Sigmoid colon (tissue), 7 donors: Measurements from ENCODE around the gene LIPT1. TPM values are rescaled to one million over a fixed set of nuclear protein-coding genes. Genes with fewer than 3 reads are reported as not detected.
"Not testable (repeated sequence)": the region's sequence is repeated elsewhere in the genome, so short reads cannot be mapped to it uniquely, and the experiment has no call there.

ENCODE experiments used
- DNase-seq: peaks from one replicate; pipeline ENCODE4 v3.0.0-alpha.2; 2019
- H3K27ac ChIP-seq, 4 donors: fragments of 200-600 bp; sonication (generic); one replicate each; pipeline ENCODE4 v1.5.1; 2016 to 2019; ENCODE audit warnings: mild to moderate bottlenecking in 1 of 4
- H3K27me3 ChIP-seq, 3 donors: fragments of 200-600 bp; sonication (generic); one replicate each; pipeline ENCODE4 v1.5.1; 2019; ENCODE audit warnings: mild to moderate bottlenecking in 1 of 3
- H3K36me3 ChIP-seq, 4 donors: fragments of 200-600 bp; sonication (generic); one replicate each; pipeline ENCODE4 v1.5.1; 2016 to 2019
- H3K4me1 ChIP-seq, 4 donors: fragments of 200-600 bp; sonication (generic); one replicate each; pipeline ENCODE4 v1.5.1; 2017 to 2019
- H3K4me3 ChIP-seq, 4 donors: fragments of 200-600 bp; sonication (generic); one replicate each; pipeline ENCODE4 v1.5.1; 2017 to 2019; ENCODE audit warnings: mild to moderate bottlenecking in 2 of 4, moderate library complexity in 1 of 4
- H3K9me3 ChIP-seq, 4 donors: fragments of 200-600 bp in 3 of 4; sonication (generic) in 3 of 4; one replicate each; pipeline versions ENCODE4 v1.5.1 to v1.6.1; 2013 to 2019
- CTCF ChIP-seq, 4 experiments: fragments of 450-650 bp in 3 of 4; fragments of 200-600 bp in 1 of 4; IDR thresholded peaks; one replicate each; pipeline ENCODE4 v1.5.1; 2016 to 2019; ENCODE audit warnings: antibody characterized with exemption in 4 of 4, mild to moderate bottlenecking in 3 of 4, moderate library complexity in 2 of 4
- EP300 ChIP-seq, 4 donors: sonication (generic); formaldehyde crosslinking; IDR thresholded peaks; one replicate each; pipeline ENCODE4 v1.6.1; 2017; ENCODE audit warnings: antibody characterized with exemption in 4 of 4
- POLR2A ChIP-seq, 2 donors: fragments of 450-650 bp; IDR thresholded peaks; one replicate each; pipeline ENCODE4 v1.6.1; 2016; ENCODE audit warnings: antibody characterized with exemption in 2 of 2, mild to moderate bottlenecking in 2 of 2, moderate library complexity in 2 of 2
- POLR2AphosphoS5 ChIP-seq, 4 donors: sonication (generic); formaldehyde crosslinking; IDR thresholded peaks; one replicate each; pipeline ENCODE4 v1.6.1; 2017; ENCODE audit warnings: antibody characterized with exemption in 4 of 4
- WGBS, 2 donors: extraction: QIAGEN DNeasy Blood & Tissue Kit; methylation state at CpG; one replicate each; pipeline ENCODE4 v1.1.7; 2013; 5-methylcytosine and 5-hydroxymethylcytosine counted together
- intact Hi-C: fragments of 100-400 bp; cut with DNase I; formaldehyde crosslinking; loops from one replicate; pipeline ENCODE4 v1.15.1; 2023
- polyA plus RNA-seq, 3 donors: library from polyadenylated mRNA; stranded (reverse); fragments of 200-250 nt; gene quantifications; one replicate each; pipeline ENCODE4 v1.2.3, GENCODE V29; 2013
- total RNA-seq, 4 donors: library from RNA; depleted of rRNA; stranded (reverse); fragments of >200 nt; gene quantifications; one replicate each; pipeline ENCODE4 v1.1.0, GENCODE V29; 2016
- donor health status: healthy with polysubstance abuse.
- donor health status: Bipolar disorder and iron deficiency.
- donor health status: healthy.

Gene LIPT1
- total and polyA plus RNA-seq, 7 donors = 3.9 to 9.5 (median 5.7) TPM

DNA sequence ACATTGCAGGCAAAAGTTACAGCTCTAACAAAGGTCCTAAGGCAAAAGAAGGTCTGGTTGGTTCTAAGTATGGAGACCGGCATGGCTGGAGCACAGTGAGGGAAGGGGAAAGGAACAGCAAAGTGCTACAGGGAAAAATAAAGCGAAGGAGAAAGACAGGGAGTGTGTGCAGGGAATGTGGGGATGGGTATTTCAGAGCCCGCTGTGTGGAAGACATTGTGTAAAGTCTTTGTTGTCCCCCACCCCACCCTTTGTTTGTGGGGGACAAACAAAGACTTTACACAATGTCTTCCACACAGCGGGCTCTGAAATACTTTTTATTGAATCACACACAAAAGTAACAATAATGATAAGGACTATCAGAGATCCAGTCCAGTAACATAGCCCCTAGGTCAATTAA is 42.1 kb upstream of the LIPT1 start:
- Histone ChIP-seq H3K27me3 (peaks cover 0 to 4% (median 0%) of the 10 kb centered on the region in 3 donors), H3K9me3 (no peaks in the 10 kb centered on the region), H3K4me1 (no peaks in the 10 kb centered on the region), H3K36me3 (no peaks in the 10 kb centered on the region), H3K27ac (no peak overlapping the region), H3K4me3 (no peak overlapping the region)
- intact Hi-C loops = no loop called here
- WGBS, 2 donors = 81% methylated on average over 4 of the region's 4 CpGs
- no peak for TF ChIP-seq POLR2A (IDR thresholded peaks at IDR 0.05)
- no peak for TF ChIP-seq POLR2AphosphoS5 (IDR thresholded peaks at IDR 0.05)
- TF ChIP-seq CTCF (IDR thresholded peaks at IDR 0.05) = no peak
- DNase-seq = no peak

DNA sequence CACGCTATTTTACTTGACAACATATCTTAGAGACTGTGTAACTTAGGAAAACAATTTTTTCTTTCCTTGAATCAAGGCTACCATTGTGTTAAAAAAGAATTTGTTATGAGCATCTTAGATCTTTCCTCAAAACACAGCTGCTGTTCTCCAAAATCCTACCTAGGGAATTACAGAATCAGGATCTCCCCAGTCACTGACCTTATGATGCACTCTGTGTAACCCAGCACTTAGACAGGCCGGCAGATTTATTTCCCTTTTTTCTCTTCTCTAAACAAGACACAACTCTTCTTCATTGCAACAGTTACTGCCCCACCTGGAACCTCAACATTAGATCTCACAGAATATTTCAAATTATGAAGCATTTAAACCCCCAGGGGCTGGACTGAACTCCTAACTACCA is 26.8 kb upstream of the LIPT1 start:
- no peaks in the 10 kb centered on the region for H3K27me3 ChIP-seq
- TF ChIP-seq CTCF (IDR thresholded peaks at IDR 0.05) (no peak), POLR2AphosphoS5 (IDR thresholded peaks at IDR 0.05) (no peak), POLR2A (IDR thresholded peaks at IDR 0.05) (no peak), EP300 (IDR thresholded peaks at IDR 0.05) (no peak)
- WGBS, 2 donors = 80 to 89% methylated on average over 2 of the region's 2 CpGs
- H3K4me1 ChIP-seq = no peaks in the 10 kb centered on the region
- H3K36me3 ChIP-seq = peaks cover 0 to 20% (median 4%) of the 10 kb centered on the region in 4 donors
- no peak overlapping the region for H3K27ac ChIP-seq
- no peak for DNase-seq
- H3K4me3 ChIP-seq = no peak overlapping the region
- intact Hi-C loops = no loop called here
- peaks cover 0 to 14% (median 5%) of the 10 kb centered on the region in 4 donors for H3K9me3 ChIP-seq

- H3K27me3 ChIP-seq, H3K36me3 ChIP-seq, intact Hi-C loops, DNase-seq, H3K4me3 ChIP-seq, H3K27ac ChIP-seq, H3K4me1 ChIP-seq, H3K9me3 ChIP-seq: not testable (repeated sequence)
- 91 to 97% methylated on average over 2 of the region's 2 CpGs for WGBS, 2 donors
Measured at GRCh38 chr2:99135044-99135556, 19.7 kb upstream of the LIPT1 start.

DNA sequence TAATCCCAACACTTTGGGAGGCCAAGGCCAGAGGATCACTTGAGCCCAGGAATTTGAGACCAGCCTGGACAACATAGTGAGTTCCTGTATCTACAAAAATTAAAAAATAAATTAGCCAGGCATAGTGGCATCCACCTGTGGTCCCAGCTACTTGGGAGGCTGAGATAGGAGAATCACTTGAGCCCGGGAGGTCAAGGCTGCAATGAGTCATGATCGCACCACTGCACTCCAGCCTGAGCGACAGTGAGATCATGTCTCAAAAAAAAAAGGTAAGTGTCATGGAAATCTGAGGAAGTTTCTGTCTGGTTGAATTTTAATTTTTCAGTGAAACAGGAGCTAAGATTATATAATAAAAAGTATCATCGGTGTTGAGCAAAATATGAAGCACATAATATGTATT is 15.8 kb upstream of the LIPT1 start:
- Histone ChIP-seq H3K4me1 (peaks cover 0 to 16% (median 11%) of the 10 kb centered on the region in 4 donors), H3K27ac (no peak overlapping the region), H3K4me3 (no peak overlapping the region), H3K9me3 (no peaks in the 10 kb centered on the region), H3K36me3 (no peaks in the 10 kb centered on the region), H3K27me3 (no peaks in the 10 kb centered on the region)
- intact Hi-C loops = no loop called here
- no peak for DNase-seq
- TF ChIP-seq EP300 (IDR thresholded peaks at IDR 0.05) (no peak), POLR2A (IDR thresholded peaks at IDR 0.05) (no peak), POLR2AphosphoS5 (IDR thresholded peaks at IDR 0.05) (no peak)
- WGBS, 2 donors = 96 to 97% methylated on average over 4 of the region's 4 CpGs

GRCh38 chr2:99140056-99140859 is 14.5 kb upstream of the LIPT1 start:
- TF ChIP-seq CTCF (IDR thresholded peaks at IDR 0.05) (no peak), POLR2A (IDR thresholded peaks at IDR 0.05) (no peak), EP300 (IDR thresholded peaks at IDR 0.05) (no peak), POLR2AphosphoS5 (IDR thresholded peaks at IDR 0.05) (no peak)
- peak overlapping the region; percentile 81 to 87 (median 82) for H3K27ac ChIP-seq
- WGBS, 2 donors = 14 to 27% methylated on average over 17 of the region's 17 CpGs

More at GRCh38 chr2:99140056-99140859, 14.5 kb upstream of the LIPT1 start:
- H3K36me3 ChIP-seq = no peaks in the 10 kb centered on the region
- peak overlapping the region; percentile 73 to 97 (median 83) for H3K4me3 ChIP-seq
- no peaks in the 10 kb centered on the region for H3K27me3 ChIP-seq
- H3K4me1 ChIP-seq = peaks cover 0 to 16% (median 11%) of the 10 kb centered on the region in 4 donors
- DNase-seq = no peak
- H3K9me3 ChIP-seq = no peaks in the 10 kb centered on the region
- intact Hi-C loops = loop anchor here (5.0 kb wide), 1 partner anchor 42 kb away; the partner anchor contains the start of genes MITD1 and MRPL30
